Stimulated activated CD4-positive, alpha-beta T cell treated with anti-CD3 and anti-CD28 coated beads, Interleukin-2, amount 100 ng/mL, for 4 hours (primary cell): ENCODE measurements around the gene FUT6.

Experiments used
- DNase-seq: peaks from one replicate; pipeline ENCODE4 v3.0.0-alpha.2; 2020; ENCODE audit warnings: low read depth

Gene FUT6

DNA sequence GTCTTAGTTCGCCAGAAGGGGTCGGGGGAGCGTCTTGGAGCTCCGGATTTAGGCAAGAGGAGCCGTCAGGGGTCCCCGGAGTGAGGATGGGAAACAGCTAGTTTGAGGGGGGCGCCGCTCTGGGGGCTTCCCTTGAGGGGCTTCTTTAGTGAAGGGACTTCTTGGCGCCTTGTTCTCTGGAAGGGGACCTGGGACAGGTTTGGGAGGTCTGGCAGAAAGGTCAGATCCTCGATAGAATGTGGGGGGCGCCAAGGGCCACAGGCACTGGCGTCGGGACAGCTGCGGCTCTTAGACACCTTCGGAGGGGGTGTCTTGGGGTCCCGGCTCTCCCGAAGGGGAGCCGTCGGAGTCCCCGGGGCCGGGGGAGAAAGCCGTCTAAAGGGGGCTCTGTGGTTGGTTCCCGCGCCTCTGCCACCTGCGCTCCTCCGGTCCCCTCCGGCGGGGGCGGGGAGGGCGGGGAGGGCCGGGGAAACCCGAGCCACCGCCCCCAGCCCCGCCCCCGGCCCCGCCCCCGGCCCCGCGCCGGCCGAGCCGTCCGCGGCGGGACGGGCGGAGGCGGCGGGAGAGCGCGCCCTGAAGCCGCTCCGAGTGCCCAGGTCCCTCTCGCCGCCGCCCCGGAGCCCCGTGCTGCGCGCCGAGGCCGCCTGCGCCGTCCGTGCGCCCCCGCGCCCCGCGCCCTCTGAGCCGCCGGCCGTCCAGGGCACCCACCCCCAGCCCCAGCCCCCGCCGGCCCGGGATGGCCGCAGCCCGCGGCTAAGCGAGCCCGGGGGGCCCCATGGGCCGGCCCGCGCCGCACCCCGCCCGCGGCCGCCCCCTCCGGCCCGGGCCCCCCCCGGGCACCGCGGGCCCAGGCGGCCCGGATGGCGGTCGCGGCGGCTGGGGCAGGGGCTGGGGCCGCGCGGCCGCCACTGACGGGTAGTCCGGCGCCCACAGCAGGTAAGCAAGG, 34.7 kb downstream of the FUT6 start, which contains the start of gene NRTN:
NRTN (plus strand) TSS at position 552 of the 946 bp plus-strand sequence. CDS start 19,099 bp downstream, outside the sequence.
- peak; percentile 53 for DNase-seq

DNA sequence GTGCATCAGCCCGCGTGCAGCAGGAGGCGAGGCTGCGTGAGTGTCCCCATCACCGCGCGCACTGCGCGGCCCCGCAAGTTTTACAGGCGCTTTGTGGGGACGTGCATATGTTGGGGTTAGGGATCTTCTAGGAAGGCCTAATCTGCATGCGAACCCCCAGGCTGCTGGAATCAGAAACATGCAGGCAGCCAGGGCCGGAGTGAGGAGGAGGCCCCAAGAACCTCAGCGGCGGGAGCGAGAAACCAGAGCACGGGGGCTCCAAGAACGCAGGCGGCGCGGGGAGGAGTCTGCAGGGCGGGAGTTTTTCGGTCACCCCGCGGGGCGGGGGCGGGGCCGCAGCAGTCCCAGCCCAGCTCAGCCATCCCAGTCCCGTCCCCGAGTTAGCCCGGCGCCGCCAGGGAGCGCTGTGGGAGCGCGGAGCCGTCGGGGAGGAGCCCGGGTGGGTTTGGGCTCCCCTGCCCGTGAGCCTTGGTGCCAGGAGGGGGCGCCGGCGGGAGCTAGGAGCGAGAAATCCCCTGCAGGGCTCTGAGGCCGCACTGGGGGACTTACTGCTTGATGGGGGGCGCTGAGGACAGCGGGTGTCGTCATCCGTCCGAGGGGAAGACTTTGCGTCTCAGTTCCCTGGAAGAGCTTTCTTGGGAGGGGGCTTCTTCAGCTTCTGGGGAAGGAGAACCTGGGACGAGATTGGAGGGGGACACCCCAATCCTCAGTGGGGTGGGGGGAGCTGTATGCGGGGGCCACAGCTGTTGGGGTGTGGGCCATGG, 35.6 kb downstream of the FUT6 start:
- DNase-seq: peak; percentile 86

DNA sequence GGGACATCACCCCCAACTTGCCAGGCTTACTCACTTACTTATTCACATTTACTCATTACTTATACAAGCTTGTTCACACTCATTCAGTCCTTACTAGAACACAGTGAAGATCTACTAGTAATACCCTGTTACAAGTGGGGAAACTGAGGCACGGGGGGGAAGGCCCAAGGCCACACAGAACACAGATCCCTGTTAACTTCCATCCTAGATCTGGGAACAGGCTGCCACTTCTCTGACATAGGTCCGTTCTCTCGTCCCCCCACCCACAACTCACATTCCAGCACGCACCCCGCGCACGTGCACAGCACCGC, 36.1 kb downstream of the FUT6 start:
- no peak for DNase-seq

DNA sequence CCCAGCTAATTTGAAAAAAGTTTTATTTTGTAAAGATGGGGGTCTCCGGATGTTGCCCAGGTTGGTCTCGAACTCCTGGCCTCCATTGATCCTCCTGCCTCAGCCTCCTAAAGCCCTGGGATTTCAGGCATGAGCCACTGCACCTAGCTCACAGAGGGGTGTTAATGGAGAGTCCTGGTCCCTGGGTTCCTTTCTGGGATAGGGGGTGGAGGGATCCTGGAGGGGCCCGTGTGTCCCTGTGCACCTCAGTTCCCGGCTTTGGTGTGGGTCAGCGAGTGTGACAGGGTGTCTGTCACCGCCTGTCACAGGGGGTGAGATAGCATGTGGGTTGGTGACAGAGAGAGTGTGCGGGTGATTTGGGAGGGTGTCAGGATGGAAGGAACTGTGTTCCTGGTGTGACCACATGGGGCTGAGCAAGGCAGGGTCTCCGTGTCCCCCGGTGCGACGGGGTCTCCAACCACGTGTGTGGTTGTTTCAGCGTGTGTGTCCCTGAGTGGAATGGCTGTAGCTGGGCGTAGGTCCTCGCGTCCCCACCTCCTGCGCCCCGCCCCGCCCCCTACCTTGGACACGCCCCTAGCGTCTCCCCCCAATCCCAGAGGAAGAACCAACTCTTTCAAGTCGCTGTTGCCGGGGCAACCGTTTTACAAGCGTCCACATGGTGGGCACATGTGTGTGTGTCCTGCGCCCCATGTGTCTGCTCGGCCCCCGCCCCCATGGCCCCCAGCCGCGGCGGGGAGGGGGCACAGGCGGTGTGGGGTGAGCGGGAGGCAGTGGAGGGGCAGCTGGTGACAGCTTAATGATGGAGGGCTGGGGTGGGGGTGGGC, 37.5 kb downstream of the FUT6 start:
- DNase-seq: no peak

DNA sequence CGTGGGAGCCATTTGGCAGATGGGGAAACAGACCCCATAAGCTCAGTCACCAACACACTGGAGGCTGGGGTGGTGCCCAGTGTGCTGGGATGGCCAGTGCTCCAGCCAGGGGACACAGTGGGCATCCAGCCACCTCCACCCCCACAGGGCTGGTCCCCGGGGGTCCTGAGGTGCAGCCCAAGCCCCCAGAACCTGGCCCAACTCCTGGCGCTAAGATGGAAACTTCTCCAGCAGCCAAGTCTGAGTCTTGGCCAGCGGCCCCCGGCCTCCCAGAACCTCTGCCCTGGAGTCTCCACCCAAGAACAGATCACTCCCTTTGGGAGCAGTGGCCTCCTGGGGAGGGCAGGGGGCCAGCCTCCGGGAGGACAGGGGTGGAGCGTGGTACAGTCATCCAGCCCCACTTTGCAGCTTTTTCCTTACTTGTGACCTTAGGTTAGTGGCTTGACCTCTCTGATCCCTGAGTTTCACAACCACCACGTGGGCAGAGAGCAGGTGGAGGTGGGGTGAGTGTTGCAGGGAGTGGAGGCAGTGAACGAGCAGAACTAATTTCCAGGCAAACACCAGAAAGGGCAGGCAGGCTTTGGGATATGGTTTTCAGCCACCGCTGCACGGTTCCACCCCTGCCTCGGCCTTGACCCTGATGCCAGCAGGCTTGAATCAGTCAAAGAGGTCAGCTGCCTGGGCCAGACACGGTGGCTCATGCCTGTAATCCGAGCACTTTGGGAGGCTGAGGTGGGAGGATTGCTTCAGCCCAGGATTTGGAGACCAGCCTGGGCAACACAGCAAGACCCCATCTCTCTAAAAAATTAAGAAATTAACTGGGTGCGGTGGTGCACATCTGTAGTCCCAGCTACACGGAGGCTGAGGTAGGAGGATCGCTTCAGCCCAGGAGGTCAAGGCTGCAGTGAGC, 38.9 kb downstream of the FUT6 start:
- no peak for DNase-seq

DNA sequence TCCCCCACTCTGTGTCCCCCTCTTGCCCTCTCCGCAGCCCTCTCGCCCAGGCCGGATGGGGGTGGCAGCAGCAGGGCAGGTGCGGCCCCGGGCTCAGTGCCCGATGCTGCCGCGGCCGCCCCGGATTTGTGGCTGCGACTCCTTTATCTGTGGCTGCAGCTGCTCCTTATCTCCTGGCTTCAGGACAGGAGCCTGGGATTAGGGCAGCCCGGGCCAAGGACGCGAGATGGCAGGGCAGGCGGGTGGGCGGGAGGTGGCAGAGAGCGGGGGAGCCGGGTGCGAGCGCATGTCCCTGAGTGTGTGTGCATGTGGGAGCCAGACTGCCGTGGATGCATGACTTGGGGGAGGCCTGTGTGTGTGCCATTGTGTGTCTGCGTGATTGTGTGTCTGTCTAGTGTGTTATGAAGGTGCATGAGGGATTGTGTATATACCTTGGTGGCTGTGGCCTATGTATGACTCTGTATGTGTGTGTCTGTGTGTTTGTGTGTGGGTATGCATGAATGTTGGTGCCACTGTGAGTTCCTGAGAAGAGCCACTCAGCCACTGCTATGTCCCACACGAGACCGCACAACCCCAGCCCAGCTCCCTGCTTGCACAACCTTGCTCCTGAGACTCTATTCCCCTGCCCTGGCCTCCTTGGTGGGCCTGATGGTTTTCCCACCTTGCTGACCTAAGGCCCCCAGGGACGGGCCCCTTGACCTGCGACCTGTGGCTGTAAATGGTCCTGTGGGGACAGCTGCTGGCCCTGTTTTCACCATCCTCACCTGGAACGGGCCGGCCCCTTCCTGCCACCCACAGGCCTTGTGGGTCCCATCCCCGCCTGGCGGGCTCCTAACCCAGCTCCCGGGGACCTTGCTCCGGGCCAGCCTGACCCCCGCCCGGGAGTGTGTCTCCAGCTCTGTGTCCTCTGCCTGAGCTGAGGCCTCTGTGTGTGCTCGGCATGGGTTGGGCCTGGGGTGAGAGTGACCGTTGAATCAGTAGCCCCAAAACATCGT, 40.0 kb downstream of the FUT6 start:
- DNase-seq: no peak

DNA sequence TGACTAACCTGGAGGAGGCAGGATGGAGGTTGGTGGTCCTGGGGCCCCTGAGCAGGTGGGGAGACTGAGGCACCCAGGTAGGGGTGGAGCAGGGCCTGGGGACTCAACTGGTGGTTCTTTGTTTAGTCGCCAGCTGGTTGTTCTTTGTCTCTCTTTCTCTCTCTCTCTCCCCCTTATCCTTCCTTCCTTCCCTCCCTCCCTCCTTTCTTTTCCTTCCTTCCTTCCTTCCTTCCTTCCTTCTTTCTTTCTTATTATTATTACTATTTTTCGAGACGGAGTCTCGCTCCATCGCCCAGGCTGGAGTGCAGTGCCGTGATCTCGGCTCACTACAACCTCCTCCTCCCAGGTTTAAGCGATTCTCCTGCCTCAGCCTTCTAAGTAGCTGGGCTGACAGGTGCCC, 41.3 kb downstream of the FUT6 start:
- no peak for DNase-seq

DNA sequence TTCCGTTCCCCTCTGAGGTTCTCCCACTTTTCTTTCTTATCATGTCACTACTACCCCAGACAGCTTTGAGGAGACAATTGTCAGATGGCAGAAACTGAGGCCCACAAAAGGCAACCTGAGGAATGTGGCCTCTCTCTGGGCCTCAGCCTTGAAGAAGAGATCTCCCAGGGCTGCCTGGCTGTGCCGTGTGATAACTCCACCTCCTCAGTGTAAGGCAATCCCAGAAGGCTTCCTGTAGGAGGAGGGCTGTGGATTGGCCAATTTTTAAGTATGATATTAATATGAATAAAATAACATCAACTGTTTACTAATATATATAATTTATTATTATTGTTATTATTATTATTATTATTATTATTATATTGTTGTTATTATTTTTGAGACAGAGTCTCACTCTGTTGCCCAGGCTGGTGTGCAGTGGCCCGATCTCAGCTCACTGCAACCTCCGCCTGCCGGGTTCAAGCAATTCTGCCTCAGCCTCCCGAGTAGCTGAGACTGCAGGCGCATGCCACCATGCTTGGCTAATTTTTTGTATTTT, 44.1 kb downstream of the FUT6 start:
- DNase-seq: no peak

DNA sequence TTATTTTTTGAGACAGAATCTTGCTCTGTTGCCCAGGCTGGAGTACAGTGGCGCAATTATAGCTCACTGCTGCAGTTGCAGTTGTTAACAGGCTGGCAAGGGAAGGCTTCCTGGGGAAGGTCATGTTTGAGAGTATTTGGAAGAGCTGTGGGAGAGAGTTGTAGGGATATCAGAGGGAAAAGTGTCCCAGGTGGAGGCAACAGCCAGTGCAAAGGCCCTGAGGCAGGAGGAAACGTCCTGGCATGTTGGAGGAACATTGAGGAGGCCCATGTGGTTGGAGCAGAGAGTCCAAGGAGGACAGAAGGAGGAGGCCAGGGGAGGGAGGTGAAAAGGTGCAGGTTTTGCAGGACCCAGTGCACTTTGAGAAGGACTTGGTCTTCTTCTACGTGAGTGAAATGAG, 46.3 kb downstream of the FUT6 start:
- no peak for DNase-seq

DNA sequence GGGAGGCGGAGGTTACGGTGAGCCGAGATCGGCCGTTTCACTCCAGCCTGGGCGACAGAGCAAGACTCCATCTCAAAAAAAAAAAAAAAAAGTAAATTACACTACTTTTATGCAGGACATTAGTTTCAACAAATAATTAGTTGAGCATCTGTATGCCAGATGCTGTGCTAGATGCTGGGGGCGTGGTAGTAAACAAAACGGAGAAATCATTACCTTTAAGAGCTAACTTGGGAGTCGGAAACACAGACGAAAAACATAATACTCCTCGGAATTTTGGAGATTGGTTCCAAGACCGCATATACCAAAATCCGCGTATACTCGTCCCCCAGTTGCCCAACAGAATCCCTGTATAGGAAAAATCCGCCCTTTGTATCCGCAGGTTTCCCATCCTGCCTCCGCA, 47.3 kb downstream of the FUT6 start:
- no peak for DNase-seq

DNA sequence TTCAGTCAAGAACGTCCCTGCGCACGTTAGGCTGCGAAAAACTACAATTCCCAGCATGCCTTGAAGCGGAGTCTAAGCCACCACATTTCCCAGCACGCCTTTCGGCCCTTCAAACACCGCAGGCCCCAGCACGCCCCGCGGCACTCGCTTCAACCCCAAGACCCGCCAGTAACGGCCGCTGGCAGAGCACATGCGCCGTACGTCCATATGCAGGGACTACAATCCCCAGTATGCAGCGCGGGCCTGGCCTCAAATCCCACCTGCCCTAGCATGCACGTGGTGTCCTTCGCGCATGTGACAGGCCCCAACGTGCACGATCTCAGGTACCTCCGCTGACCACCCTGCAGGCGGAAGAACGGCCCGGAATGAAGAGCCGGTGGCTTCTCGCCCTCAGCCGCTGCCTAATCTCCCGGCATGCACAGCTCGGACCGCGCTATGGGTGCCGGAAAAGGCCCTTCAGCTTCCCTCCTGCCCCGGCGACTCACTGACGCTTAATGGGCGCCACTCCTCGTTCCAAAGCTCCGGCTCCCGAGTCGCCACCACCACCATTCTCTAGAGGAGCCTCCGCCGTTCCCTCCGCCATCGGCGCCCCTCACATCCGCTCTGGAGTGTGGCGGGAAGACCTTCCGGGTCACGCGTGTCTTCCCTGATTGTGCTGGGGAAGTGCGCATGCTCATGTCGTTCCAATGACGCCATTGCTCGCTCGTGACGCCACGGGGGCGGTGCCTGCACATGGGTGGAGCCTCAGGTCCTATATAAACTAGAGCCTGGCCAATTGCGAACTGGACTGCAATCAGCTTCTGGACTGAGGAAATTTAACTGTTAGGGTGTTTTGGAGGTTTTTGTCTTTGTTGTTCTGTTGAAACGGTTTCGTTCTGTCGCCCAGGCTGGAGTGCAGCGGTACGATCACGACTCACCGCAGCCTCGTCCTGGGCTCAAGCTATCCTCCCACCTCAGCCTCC, 48.7 kb downstream of the FUT6 start, which contains the start of gene DUS3L:
DUS3L (minus strand) TSS at position 605 of the 962 bp plus-strand sequence; CDS start at position 583, 22 bp downstream.
- DNase-seq: peak; percentile 92

DNA sequence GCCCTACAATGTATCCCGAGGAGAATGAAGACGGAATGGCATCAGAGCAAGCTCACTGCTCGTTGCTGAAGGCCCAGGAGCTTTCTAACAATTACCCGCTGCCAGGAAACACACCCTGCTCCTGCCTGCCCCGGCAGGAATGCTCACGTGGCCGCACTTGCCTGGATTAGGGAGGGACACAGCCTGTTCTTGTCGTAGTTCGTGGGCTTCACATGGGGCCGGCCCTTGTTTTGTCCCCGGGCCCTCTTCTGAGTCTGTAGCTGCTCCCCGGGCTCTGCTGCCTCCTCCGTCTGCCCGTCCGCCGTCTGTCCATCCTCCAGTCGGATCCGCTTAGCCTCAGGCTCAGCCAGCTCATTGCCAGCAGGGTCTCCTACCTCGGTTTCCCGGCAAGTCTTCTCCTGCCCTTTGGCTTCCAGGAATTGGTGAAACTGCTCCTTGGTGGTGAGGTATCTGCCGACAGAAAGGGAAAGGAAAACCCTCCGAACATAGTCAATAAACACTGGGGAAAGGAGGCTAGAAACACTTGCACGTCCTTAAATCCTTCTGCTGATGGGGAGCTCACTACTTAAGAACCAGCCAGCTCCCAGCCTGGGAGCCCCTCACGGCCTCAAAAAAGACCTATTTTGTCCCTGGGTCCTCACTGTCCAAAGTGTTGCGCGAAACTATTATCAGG, 49.5 kb downstream of the FUT6 start:
- no peak for DNase-seq

DNA sequence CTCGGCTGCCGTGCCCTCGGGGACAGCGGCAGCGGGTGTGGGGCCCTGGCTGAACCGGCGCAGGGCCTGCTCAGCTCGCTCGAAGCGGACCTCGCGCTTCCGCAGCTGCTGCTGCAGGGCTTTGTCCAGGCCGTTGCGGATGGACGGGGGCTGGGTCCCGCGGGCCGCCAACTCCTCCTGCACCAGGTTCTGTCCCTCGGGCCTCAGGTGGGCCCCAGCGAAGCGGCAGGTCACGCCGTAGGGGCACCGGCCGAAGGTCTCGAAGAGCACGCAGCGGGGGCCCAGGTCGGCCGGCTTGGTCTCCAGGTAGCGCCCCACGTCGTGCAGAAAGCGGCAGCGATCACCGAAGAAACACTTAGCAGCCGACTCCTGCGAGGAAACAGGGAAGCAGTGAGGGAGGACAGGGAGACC, 50.1 kb downstream of the FUT6 start:
- no peak for DNase-seq

DNA sequence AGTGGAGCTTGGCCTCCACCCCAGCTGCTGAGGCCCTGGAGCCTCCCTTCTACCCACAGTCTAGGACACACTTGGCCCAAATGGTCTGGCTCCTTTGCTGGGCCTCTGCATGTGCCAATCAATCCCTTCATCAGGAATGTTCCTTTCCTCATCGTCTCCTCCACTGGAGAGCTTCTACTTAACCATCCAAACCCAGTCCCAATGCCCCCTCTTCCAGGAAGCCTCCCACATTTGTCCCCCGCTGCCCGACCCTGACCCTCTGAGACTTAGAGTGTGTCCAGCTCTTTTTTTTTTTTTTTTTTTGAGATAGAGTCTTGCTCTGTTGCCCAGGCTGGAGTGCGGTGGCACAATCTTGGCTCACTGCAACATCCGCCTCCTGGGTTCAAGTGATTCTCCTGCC, 51.1 kb downstream of the FUT6 start:
- DNase-seq: no peak

DNA sequence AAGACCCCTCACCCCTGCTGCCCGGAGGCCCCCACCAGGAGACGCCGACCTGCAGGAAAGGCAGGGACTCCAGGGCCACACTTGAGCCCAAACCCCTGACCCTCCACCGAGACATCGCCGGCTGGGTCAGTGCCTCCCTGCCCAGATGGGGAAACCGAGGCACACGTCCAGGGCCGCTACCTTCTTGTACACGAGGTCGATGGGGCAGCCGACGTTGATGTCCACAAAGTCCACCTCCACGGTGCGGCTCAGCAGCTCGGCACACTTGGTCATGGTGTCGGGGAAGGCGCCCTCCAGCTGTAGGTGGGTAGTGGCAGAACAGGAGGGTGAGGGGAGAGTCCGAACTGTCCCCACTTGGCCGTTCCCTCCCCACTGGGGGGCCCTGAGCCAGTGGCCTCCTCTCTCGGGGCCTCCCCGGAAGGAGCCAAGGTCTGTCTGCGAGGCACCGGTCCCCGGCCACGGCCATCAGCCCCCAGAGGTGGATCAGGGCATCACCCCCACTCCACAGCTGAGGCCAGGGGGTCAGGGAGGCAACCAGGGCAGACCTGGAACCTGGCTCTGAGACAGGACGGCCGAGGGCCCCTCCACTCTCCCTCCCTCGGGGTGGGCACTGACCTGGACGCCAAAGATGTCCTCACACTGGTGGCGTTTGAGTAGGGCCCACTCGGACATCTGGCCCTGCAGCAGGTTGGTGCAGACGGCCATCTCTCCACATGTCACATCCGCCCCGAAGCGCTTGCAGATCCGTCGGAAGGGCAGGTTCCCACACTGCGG, 51.9 kb downstream of the FUT6 start:
- DNase-seq: no peak

DNA sequence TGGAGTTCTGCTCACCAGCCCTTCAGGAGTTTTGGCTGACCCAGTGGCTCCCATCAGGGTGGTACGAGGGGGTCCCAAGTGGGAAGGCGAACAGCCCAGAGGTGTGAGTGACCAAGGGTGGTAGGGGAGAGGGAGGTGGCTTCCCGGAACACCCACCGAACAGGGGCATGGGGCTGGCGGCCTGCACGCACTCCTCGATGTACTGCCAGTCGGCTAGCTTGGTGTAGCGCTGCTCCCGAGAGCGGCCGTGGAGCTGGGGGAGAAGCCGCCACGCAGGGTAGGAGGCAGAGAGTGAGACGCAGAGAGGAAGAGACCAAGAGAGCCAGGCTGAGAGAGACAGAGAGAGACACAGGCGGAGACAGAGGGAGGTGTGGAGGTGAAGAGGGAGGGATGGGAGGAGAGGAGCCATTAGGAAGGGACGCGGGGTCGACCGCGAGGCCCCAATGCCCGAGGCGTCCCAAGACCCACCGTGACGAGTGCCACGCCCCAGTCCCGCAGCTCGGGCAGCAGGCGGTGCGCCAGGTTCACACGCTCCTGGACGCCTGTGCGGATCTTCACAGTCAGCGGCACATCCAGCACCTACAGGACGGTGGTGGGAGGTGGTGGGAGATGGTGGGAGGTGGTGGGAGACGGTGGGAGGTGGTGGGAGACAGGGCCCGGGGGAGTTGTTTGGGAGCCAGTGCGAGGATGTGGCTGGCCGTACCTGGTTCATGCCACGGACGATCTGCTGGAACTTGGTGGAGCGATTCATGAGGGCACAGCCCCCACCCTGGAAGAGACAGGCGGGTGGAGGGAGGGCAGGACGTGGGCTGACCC, 52.7 kb downstream of the FUT6 start:
- DNase-seq: no peak
